CD4-positive, alpha-beta T cell treated with Interferon alpha-2 for 1 hour (primary cell): ENCODE results near the gene KCNA1.
A peak's percentile ranks its signal among the peaks of the same experiment; 100 is the strongest.
"Not testable (repeated sequence)": the region's sequence is repeated elsewhere in the genome, so short reads cannot be mapped to it uniquely, and the experiment has no call there.

Experiments used
- DNase-seq, 2 donors: peaks; one replicate each; pipeline ENCODE4 v3.0.0-alpha.2; 2020 to 2022

The KCNA1 gene

DNA sequence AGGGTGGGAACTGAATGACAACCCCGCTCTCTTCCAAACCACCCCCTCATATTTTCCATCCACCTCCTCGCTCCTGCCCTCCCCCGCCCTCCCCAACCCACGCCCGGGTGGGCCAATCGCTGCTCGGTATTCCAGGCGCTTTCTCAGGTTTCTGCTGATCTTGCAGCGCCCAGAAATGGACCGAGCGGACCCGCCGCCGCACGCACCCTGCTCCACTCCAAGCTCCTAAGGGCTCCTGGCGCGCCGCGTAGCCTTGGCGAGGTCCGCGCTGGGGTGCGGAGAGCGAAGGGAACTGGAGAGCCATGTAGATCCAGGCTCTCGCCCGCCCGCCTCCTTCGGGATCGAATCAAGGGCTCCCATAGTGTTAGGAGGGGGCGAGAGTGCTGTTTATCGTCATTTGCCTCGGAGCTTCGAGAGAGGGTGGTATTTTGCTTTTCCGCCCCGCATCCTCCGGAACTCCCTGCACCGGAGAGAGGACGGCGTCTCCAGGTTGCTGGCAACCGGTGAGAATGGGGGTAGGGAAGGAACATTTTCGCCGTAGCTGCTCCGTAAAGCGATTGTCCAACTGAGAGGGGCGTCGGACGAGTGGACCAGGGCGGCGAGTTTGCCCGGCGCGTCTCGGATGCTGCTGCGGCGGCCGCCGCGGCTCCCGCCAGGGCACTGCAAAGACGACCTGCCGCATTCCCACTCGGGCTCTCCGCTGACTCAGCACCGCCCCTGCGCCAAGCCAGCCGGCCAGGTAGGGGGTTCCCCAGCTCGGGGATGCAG lies at the start of gene KCNA1:
Gene KCNA1 (plus strand): TSS at position 172 of the 768 bp plus-strand sequence. CDS start 1,474 bp downstream, outside the sequence.
- DNase-seq, result no peak

DNA sequence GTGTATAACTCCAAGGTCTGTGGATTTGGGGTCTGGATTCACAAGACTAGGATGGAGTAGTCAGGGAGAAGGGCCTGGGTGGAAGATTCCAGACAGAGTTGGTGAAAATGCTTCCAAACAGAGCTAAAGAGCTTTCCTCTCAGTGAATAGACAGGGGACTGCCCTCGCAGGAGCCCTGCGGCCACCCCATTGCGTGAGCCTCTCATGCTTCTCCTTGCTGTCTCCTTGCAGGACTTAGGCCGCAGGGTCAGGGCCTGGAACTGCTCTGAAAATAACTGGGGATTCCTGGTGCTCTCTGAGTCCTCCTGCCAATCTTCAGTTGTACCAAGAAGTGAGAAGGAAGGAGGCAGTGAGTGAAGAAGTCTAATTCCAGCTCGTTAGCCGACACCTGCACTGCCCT lies 49.0 kb upstream of the KCNA1 start:
- DNase-seq, result no peak

GRCh38 chr12:4862809-4863208 lies 46.9 kb upstream of the KCNA1 start:
- no peak for DNase-seq

DNA sequence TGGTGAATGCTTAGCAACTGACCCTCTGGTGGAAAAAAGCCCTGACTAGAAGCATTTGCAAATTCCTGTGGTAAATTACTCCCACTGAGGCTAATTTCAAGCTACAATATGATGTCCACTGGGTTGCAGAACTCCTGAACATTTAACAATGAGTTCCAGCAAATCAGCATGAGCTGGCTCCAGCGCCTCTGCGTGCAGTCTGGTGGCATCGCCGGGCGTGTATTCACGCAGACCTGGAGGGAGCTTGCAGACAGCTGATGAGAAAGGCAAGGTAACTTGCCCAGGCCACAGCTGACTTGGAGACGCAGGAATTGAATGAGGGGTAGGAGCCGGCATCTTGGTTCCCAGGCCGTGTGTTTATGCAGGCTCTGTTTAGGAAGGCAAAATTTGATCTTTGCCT lies 45.1 kb upstream of the KCNA1 start:
- no peak for DNase-seq

- DNase-seq, result no peak
Observed at GRCh38 chr12:4865246-4865645, 44.5 kb upstream of the KCNA1 start.

DNA sequence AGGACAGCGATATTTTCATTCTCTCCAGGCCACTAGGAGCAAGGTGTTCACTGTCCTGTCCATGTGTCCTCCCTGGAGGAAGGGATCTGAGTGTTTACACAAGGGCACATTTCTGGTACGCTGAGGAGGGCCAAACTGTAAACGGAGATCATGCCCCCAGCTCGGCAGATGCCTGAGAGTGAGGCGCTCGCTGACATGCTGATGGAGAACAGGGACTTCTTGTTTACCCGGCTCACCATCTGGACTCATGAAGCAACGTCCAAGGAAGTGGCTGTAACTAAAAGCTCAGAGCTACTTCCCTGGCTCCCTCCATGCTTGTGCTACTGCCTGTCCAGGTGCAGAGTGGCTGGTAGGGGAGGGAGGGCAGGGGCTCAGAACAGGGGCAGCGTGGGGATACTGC lies 43.4 kb upstream of the KCNA1 start:
- DNase-seq, result no peak

GRCh38 chr12:4867384-4867783 lies 42.3 kb upstream of the KCNA1 start:
- no peak for DNase-seq

GRCh38 chr12:4870423-4870822 lies 39.3 kb upstream of the KCNA1 start:
- no peak for DNase-seq

GRCh38 chr12:4871514-4871913 lies 38.2 kb upstream of the KCNA1 start:
- no peak for DNase-seq

DNA sequence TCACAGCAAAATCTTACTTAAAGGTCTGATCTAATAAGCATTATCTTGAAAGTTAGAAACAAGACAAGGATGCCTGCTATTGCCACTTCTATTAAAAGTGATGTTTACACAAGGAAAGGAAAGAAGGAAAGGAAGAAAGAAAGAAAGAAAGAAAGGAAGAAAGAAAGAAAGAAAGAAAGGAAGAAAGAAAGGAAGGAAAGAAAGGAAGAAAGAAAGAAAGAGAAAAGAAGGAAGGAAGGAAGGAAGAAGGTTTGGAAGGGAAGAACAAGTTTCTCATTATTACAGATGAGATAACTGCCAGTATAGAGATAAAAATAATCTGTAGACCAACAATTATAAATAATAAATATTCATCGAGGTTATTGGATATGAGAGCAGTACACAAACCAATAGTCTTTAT lies 35.8 kb upstream of the KCNA1 start:
- no peak for DNase-seq

GRCh38 chr12:4874671-4875070 lies 35.0 kb upstream of the KCNA1 start:
- DNase-seq, result no peak

GRCh38 chr12:4879481-4879880 lies 30.2 kb upstream of the KCNA1 start:
- not testable (repeated sequence) for DNase-seq

DNA sequence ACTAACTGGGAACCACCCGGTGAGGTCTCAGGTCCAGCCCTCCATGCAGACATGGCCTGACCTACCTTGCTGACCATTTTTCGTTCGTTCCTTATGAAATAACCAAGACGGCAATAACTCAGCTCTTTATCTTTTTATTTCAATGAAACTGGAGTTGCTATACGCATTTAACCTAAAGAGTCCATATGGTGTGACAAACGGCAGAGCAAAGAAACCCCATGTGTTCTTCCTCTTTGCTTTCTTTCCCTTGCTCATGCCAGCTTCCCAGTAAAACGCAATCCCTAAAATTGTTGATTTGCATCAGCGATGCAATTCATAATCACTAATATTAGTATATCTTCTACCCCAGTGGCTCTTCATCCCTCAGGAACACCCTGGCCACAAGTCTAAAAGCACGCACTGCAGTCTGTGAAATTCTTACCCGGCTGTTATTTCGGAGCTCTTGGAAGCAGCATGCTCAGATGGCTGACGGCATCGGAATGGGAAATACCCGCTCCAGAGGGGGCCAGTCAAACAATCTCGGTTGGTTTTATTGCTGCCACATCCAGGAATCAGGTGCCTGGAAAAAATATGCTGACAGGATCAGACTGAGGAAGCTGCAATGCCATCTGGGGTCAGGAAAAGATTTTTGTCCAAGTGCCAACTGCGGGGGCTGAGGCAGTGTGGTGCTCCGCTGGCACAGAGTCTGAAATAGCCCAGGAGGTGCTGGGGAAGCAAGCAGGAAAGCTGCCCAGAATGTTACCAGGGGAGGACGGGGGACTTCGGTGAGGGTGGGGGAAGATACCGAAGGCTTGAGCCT lies 28.2 kb upstream of the KCNA1 start:
- no peak for DNase-seq

GRCh38 chr12:4891866-4892265 lies 17.8 kb upstream of the KCNA1 start:
- no peak for DNase-seq

- no peak for DNase-seq
Observed at GRCh38 chr12:4892418-4892817, 17.3 kb upstream of the KCNA1 start.

DNA sequence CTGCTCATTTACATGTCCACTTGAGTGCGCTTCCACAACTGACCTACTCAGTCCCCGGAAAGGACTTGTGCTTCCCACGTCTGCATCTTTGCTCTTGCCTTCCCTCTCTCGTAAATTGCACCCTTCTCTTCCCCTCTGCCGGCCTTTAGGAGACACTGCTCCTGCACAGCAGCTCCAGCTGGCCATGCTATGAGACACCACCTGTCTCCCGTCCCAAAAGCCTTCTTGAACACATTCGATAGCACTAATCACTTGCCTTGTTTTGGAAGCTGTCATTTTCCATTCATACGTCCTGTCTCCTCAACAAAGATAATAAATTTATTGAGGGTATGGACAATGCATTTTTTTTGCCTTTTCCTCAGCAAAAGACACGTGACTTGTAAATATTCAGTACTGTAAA lies 15.7 kb upstream of the KCNA1 start:
- no peak for DNase-seq

DNA sequence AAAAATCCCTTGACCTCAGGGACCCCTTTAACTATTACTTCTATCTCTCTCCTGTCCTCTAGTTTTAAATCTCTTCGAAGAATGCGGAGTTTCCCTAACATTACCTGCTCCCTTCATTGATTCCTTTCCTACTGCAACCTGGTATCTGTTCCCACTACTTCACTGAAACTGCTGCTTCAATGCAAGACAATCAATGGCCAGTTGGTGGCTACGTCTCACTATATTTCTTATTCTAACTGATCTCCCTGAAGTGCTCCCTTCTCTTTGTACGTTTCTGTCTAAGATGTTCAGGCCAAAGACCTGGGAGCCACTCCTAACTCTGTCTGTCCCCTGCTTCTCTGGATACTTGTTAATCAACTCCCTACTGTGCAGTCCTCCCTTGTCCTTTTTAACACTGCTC lies 10.3 kb upstream of the KCNA1 start:
- DNase-seq, result no peak

DNA sequence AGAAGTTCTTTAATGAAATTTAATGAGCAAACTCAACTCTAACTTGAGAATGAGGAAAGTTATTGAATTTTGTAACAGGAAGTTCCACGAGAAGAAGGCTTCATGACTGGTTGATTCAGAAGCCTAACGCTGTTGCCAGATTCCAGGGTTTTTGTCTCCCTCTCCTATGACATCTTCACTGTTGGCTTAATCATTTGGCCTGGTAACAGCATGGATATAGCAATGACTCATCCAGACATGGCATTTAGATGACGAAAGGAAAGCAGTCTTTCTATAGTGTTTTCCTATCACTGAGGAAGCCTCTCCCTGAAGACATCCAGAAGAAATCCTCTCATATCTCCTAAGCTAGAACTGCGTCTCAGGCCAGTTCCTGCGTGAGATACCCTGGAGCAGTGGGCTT lies 9.4 kb upstream of the KCNA1 start:
- DNase-seq, result no peak

- DNase-seq, result no peak
Observed at GRCh38 chr12:4905316-4905715, 4.4 kb upstream of the KCNA1 start.

- DNase-seq, result no peak
Observed at GRCh38 chr12:4908684-4909409, 858 bp upstream of the KCNA1 start.

DNA sequence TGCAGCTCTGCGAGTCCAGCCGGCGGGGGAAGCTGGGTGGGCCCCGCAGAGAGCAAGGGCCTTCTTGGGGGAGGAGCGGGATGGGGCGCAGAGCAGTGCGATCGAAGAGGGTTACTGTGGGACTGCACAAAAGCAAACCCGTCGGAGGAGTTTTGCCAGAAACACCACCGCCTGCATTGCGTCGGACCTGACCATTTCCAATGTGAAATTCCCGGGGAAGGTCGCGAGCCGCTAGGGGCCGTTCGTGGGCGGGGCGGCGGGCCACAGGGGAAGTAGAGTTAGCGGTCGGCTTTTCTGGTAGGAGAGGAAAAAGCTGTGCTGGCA lies 333 bp upstream of the KCNA1 start:
- DNase-seq, result no peak

DNA sequence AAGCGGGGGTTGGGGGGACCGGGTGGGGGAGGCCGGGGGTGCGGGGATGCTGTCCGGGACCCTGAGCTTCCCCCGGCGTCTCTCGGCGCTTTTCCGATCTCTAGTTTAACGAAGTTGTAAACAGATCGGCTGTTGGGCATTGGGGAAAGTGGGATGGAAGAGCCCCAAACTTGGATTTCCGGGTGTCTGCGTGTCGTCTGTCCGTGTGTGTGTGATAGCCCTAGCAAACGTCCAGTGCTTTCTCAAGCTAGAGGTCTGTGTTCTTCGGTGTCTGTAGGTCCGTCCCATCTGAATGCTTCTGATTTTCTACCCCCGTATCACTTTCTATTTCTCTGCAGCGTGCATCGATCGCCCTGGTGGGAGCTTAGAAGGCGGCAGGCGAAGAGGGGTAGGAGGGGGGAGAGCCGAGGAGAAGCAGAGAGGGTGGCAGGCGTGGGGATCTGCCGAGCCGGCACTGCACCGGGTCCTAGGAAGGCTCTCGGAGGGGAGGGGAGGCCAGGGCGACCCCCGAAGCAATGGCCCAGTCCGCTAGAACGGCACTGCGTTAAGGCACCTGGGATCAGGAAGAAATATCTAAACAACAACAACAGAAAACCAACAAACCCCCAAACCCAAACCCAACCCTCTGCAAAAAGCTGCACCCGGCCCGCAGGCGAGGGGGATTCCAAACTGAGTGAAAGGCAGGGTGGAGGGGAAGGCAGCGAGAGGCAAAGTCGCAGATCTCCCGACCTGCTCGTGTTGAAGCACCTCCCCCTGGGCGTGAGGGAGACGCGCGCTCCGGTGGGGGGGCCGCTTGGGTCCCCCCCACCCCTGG lies 1.0 kb downstream of the KCNA1 start:
- DNase-seq, result peak in 1 of 2 donors; percentile 16
